ENCODE measurements around the gene CCSER1.

Gene CCSER1

DNA sequence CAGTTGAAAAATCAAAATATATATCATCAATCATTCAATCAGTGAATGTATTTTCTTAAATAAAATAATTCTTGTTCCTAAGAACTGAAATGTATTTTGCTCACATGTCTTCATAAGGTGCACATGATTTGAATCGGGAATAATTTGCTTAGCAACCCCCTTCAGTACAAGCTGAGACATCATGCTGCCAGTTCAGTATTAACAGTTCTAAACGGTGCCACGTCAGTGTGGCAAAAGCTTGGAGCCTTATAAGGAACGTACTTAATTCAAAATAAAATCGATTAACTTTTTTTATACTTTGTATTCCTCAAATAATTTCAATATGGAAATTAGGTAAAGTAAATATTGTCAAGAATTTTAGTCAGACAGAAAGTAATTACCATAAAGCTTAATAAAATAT, 287.9 kb downstream of the CCSER1 start:
- no peak for DNase-seq (ENCODE audit: low spot score)
- TF ChIP-seq CTCF (IDR thresholded peaks at IDR 0.05; ENCODE audit: borderline replicate concordance, control extremely low read depth, extremely low read depth, insufficient read depth, missing control alignments), result no peak
- in situ Hi-C loops (cut with MboI; ENCODE audit: low sequenced_read_pairs, unreplicated experiment), result no loop called here

DNA sequence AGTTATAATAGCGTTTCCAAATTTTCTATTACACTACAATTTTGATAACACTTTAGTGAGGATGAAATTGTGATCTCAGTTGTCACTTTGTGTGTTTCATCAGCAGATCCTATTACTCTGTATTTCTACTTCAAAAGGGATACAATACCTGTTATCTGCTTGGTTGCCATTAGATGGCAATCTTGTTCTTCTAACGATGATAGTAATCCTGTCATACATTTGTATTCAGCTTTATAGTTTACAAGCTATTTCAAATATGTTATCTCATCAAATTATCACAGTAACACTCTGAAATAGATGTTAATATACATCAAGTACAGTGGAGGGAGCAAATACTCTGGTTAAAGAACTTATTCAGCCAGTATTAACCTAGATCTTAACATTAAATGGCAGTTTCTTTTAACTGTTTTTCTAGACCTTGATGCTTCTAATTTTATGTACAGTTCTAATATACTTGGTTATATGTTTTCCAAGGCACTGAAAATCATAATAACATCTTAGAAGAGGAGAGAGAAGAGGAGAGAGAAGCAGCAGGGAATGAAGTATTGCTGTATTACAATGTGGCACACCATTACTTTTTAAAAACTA, 292.0 kb downstream of the CCSER1 start:
- peak; percentile 44 for TF ChIP-seq CTCF (IDR thresholded peaks at IDR 0.05; ENCODE audit: borderline replicate concordance, control extremely low read depth, extremely low read depth, insufficient read depth, missing control alignments)
- in situ Hi-C loops (cut with MboI; ENCODE audit: low sequenced_read_pairs, unreplicated experiment), result no loop called here
- DNase-seq (ENCODE audit: low spot score), result peak; percentile 39

- DNase-seq (ENCODE audit: low spot score), result no peak
Measured at GRCh38 chr4:90421161-90421560, 294.0 kb downstream of the CCSER1 start.

GRCh38 chr4:90425893-90426292, 298.7 kb downstream of the CCSER1 start:
- in situ Hi-C loops (cut with MboI; ENCODE audit: low sequenced_read_pairs, unreplicated experiment), result no loop called here
- no peak for TF ChIP-seq CTCF (IDR thresholded peaks at IDR 0.05; ENCODE audit: borderline replicate concordance, control extremely low read depth, extremely low read depth, insufficient read depth, missing control alignments)
- no peak for DNase-seq (ENCODE audit: low spot score)

More at GRCh38 chr4:90421161-90421560, 294.0 kb downstream of the CCSER1 start:
- TF ChIP-seq CTCF (IDR thresholded peaks at IDR 0.05; ENCODE audit: borderline replicate concordance, control extremely low read depth, extremely low read depth, insufficient read depth, missing control alignments), result no peak
- in situ Hi-C loops (cut with MboI; ENCODE audit: low sequenced_read_pairs, unreplicated experiment), result no loop called here

- DNase-seq (ENCODE audit: low spot score), result no peak
- in situ Hi-C loops (cut with MboI; ENCODE audit: low sequenced_read_pairs, unreplicated experiment), result no loop called here
- no peak for TF ChIP-seq CTCF (IDR thresholded peaks at IDR 0.05; ENCODE audit: borderline replicate concordance, control extremely low read depth, extremely low read depth, insufficient read depth, missing control alignments)
Measured at GRCh38 chr4:90438522-90438921, 311.3 kb downstream of the CCSER1 start.

GRCh38 chr4:90441770-90442169, 314.6 kb downstream of the CCSER1 start:
- in situ Hi-C loops (cut with MboI; ENCODE audit: low sequenced_read_pairs, unreplicated experiment), result no loop called here
- no peak for DNase-seq (ENCODE audit: low spot score)
- no peak for TF ChIP-seq CTCF (IDR thresholded peaks at IDR 0.05; ENCODE audit: borderline replicate concordance, control extremely low read depth, extremely low read depth, insufficient read depth, missing control alignments)

Data from GM13976 (cell line).